ENCODE measurements around the gene CHKB.

- no peak for TF ChIP-seq CTCF (IDR thresholded peaks at IDR 0.05)
- no peak for TF ChIP-seq POLR2A (IDR thresholded peaks at IDR 0.05)
Measured at GRCh38 chr22:50612528-50613221, 30.0 kb upstream of the CHKB start.
